ENCODE data around the gene NUB1.

Gene NUB1

DNA sequence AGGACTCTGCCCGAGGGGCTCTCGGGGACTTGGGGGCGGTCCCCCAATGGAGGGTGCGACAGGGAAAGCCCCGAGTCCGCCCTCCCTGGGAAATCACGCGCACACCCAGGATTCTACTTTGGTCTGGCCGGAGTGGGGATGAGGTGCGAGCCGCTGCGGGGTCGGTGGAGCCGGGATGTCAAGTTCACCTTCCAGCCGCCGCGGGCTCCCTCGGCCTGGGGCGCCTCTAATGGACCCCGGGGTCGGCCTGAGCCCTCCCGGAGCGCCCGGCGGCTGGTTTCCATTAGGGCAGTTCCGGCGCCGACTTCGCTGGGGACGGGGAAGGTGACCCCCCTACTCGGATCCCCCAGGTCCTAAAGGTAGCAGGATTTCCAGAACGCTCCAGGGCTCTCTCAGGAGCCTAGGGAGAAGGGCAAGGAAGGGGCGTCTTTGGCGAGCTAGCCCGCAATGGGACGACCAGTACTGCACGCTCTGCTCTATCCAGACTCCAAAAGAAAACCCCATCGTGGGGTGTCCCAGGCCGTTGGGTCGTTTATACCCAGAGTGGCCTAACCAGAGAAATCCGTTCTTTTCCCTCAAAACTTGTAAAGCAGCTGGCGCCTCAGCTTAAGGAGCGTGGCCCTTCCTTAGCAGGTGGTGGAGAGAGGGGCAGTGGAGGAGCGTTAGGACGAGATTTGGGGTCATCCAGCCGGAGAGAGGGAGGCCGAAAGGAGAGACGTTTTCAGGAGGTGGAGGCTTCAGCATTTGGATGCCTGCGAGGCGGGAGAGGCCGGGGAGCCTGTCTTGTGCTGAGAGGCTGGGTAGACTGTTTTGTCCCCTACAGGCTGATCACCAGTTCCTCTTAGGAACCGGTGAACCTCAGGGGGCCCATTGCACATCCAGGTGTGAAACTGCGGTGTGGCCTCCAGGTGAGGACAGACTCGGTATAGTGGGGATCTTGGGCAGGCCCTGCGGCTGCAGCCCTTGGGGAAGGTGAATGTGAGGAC is 69.1 kb downstream of the NUB1 start:
- peak; percentile 53 for DNase-seq
- in situ Hi-C loops (cut with MboI; ENCODE audit: low pct_unique_long_range_greater_than_20kb, low sequenced_read_pairs) = no loop called here

DNA sequence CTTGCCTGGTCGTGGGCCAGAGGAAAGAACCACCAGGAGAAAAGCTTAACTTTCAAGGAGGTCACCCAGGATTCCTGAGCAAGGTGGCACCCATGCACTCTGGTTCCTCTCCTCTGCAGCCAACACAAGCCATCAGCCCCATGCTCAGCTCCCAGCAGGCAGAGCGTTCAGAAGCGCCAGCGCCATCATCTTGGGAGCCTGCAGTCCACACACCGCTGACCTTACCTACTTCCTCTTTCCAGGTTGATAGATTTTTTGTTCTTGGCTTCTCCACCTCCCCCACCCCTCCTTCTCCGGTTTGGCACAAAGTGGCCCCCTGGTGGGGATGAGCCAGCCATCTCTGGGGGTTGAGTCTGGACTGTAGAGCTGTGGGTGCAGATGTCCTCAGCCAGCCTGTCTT is 69.9 kb downstream of the NUB1 start:
- in situ Hi-C loops (cut with MboI; ENCODE audit: low pct_unique_long_range_greater_than_20kb, low sequenced_read_pairs) = no loop called here
- peak; percentile 94 for DNase-seq

DNA sequence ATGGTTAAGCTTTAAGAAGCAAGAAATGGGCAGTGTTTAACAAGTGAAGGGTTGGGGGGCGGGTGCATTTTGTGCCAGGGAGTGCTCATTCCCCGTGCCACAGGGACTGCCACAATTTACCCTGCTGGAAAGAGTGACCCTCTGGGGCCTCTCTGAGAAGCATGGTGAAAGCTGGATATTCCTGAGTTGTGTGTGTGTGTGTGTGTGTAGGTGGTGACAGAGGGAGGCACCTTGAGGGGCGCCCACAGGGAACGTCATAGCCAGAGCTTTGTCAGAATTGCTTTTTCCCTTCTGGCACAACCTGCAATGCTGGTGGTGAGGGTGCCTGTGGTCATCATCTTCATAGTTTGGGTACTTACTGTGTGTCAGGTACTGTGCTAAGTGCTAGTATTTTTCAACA is 70.7 kb downstream of the NUB1 start:
- DNase-seq = no peak
- in situ Hi-C loops (cut with MboI; ENCODE audit: low pct_unique_long_range_greater_than_20kb, low sequenced_read_pairs) = no loop called here

DNA sequence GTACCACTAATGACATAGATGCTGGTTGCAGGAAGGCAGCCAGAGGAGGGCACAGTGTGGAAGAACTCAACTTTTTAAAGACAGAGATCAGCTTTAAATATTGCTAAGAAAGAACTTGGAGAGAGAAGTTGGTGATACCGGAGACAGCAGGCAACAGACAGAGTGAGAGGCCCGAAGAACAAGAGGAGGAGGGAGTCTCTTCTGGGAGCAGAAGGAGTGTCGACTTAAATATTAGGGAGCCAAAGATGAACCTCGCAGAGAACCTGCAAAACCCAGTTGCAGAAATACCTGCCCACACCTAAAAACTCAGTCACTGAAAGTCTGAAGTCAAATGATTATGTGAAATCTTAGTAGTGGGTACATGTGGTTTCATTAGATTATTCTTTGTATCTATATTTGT is 71.6 kb downstream of the NUB1 start:
- in situ Hi-C loops (cut with MboI; ENCODE audit: low pct_unique_long_range_greater_than_20kb, low sequenced_read_pairs) = no loop called here
- DNase-seq = no peak

DNA sequence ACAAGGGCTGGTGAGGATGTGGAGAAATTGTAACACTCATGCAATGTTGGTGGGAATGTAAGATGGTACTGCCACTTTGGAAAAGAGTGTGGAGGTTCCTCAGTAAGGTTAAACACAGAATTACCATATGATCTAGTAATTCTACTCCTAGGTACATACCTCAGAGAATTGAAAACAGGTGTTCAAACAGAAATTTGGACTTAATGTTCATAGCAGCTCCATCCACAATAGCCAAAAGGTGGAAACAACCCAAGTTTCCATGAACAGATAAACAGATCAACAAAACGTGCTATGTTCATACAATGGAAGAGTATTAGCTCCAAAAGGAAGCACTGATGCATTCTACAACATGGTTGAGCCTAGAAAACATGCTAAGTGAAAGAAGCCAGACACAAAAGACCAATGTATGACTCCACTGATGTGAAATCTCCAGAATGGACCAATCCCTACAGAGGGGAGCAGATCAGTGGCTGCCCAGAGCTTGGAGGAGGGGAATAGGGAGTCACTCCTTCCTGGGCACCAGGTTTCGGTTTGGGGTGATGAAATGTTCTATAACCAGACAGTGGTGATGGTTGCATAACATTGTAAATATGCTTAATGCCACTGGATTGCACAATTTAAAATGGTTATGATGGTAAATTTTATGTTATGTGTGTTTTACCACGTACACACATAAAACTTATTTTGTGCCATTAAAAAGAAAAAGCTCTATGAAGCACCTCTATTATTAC is 73.9 kb downstream of the NUB1 start:
- peak; percentile 31 for DNase-seq
- in situ Hi-C loops (cut with MboI; ENCODE audit: low pct_unique_long_range_greater_than_20kb, low sequenced_read_pairs) = no loop called here

DNA sequence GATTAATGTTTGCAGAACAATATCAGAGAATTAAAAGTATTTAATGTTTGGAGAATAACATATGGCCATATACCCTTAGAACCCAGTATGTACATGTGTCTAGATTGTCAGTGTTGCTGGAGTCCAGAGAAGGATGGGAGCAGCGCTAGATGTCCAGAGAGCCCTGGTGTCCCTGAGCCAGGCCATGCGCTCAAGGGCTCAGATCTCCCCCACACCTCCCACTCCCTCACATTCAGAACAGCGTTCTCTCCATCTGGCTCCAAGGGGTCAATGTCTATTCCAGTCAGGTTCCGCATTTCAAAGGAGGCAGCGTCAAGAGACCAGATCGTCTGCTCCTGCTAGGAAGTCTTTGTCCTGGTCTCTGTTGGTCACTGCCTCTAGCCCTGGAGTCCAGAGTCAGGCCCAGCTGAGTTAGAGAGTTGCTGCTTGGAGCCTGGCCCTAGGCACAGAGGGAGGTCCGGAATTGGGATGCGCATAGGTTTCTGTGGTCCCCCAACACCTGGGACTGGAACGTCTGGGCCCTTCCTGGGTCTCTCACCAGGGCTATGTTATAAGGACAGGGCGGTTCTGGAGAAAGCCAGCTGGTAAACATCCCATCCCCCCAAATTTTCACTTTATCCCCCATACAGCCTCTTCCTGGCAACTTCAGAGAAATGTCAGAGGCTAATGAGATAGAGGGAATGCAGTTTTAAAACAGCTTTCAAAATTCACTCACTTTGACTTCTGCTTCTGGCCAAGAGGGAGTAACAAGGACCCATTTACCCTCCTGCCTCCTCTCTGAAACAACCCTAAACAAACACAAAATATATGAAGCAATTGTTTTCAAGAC is 74.7 kb downstream of the NUB1 start:
- no peak for DNase-seq
- in situ Hi-C loops (cut with MboI; ENCODE audit: low pct_unique_long_range_greater_than_20kb, low sequenced_read_pairs) = no loop called here

DNA sequence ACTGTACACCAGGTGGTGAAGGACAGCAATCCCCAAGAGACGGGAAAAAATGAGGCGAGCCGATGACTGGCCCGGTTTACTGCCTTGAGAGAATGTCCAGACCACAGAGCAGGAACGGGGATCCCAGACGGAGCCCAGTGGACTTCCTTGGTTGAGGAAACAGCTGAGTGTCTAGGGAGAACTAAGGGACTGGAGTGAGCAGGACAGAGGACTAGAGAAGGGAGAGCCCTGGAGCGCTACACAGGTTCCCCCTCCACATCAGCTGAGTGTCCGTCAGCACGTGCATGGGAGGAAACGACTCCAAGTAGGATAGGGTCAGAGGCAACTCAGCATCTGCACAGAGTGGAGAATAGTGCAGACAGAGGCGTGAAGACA is 75.3 kb downstream of the NUB1 start:
- no peak for DNase-seq
- in situ Hi-C loops (cut with MboI; ENCODE audit: low pct_unique_long_range_greater_than_20kb, low sequenced_read_pairs) = no loop called here

DNA sequence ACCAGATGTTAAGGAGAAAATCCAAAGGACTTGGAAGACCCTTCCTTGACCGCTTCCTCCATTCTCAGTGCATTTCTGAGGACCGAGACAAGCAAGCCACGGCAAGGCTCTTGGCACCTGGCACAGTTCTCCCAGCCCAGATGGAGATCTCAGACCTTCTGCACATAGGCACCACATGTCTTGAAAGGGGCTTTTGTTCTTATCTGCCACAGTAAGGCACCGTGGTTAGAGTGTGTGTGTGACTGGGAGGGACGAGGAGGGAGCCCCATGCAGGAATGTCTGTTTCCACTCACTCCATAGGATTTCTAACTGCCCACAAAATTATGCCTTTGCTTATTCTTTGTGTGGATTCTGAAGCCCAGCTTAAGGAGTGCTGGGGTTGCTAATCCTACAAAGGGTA is 78.5 kb downstream of the NUB1 start:
- in situ Hi-C loops (cut with MboI; ENCODE audit: low pct_unique_long_range_greater_than_20kb, low sequenced_read_pairs) = no loop called here
- DNase-seq = no peak

DNA sequence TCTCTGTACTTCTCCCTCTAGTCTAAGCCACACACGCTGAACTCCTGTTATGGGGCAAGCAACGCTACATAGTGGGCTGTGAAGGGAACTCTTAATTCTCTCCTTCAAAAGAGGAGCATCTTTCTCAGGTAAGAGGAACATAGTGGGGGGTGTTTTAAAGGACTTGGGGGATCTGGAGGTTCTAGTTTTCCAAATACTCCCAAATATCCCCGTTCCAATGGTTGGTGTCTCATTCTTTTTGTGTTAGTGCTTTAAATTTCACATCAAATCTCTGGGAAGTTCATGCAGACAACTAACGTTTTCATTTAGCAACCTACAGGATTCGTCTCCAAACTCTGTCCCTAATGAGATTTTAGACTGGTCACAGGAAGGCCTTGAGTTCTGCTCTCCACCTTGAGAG is 80.6 kb downstream of the NUB1 start:
- in situ Hi-C loops (cut with MboI; ENCODE audit: low pct_unique_long_range_greater_than_20kb, low sequenced_read_pairs) = no loop called here
- no peak for DNase-seq

DNA sequence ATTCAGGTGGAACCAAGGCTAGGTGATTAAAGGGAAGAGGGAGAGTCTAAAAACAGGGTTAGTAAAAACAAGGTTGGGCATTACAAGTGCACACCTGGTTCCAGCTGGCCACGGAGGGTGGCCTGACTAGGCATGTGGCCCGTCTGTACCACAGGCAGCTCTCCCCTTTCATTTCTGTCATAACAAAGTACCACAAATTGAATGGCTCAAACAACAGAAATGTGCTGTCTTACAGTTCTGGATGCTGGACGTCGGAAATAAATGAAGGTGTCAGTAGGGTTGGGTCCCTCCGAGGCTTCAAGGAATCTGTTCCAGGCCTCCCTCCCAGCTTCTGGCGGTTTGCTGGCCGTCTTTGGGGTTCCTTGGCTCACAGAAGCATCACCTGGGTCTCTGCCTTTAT is 81.6 kb downstream of the NUB1 start:
- DNase-seq = no peak
- in situ Hi-C loops (cut with MboI; ENCODE audit: low pct_unique_long_range_greater_than_20kb, low sequenced_read_pairs) = no loop called here

DNA sequence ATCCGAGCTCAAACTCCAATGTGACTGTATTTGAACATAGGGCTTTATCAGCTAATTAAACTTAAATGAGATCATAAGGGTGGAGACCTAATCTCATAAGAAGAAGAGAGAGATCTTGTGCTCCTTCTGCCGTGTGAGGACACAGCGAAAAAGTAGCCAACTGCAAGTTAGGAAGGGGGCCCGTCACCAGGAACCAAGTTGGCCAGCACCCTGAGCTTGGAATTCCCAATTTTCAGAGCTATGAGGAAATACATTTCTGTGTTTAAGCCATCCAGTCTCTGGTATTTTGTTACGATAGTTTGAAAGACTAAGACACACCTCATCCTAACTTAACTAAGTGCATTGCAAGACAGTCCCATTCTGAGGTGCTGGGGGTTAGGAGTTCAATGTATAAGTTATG is 82.3 kb downstream of the NUB1 start:
- DNase-seq = no peak
- in situ Hi-C loops (cut with MboI; ENCODE audit: low pct_unique_long_range_greater_than_20kb, low sequenced_read_pairs) = no loop called here

DNA sequence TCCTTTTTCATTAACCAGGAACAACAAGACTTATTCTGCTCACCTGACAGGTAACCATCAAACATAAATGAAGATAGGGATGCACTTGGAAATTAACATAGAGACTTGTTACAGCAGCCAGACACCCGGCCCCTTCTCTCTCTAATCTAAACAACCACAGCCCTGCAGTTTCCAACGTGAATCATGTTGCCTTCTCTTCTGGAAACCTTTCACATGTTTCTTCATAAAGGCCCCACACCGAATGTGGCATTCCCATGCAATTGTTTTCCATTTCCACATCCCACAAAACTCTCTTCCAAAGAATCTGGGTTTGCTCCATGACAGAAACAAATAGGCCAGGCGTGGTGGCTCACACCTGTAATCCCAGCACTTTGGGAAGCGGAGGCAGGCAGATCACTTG is 83.2 kb downstream of the NUB1 start:
- in situ Hi-C loops (cut with MboI; ENCODE audit: low pct_unique_long_range_greater_than_20kb, low sequenced_read_pairs) = no loop called here
- DNase-seq = no peak

DNA sequence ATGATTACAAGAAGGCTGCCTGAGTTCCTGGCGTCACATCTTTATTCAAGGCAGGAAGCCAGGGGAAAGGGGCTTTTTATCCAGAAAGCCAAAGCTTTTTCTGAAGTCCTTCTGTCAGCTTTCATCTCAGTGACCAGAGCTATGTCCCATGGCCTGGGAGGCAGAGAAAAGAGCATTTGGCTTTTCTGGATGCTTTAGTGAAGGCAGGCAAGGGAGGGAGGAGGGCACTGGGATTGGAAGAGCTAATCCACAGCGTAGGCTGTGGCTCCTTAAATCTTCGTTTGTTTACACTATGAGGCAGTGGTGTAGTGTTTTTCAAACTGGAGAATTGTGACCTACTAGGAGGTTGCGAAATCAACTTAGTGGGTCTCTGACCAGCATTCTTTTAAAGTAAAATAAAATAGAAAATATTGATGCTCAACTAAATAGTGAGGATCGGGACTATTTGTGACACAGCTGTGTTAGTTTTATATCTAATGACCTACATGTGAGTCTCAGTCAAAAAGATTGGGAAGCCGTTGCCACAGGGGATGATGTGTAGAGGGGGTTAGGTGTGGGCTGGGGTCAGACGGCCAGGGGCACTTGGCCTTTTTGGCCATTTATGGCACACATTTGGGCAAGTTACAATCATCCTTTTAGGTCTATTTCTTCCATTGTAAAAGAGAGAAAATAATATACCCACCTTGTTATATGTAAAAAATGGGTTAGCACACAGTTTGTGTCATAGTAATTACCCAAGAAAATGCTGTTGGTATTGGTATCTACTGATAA is 84.2 kb downstream of the NUB1 start:
- no peak for DNase-seq
- in situ Hi-C loops (cut with MboI; ENCODE audit: low pct_unique_long_range_greater_than_20kb, low sequenced_read_pairs) = no loop called here

DNA sequence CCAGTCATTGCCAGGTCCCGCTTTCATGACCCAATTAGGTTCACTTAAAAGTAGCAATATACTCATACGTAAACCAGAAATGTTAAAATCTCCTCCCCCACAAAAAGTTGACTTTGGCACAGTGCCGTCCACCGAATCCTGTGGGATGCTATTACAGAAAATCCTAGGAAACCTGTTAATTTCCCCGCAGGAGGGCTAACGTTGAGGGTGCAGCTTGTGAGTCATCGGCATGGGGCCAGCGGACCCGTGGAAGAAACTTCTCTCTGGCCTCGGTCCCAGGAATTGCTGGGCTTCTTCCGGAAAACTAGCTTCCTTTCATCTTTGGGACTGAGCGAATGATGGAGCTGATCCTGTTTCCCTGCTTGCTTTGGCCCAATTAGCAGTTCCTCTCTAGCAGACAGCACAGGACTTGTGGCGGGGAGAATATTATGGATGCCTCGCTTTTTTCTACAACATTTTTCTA is 84.9 kb downstream of the NUB1 start:
- no peak for DNase-seq
- in situ Hi-C loops (cut with MboI; ENCODE audit: low pct_unique_long_range_greater_than_20kb, low sequenced_read_pairs) = no loop called here

DNA sequence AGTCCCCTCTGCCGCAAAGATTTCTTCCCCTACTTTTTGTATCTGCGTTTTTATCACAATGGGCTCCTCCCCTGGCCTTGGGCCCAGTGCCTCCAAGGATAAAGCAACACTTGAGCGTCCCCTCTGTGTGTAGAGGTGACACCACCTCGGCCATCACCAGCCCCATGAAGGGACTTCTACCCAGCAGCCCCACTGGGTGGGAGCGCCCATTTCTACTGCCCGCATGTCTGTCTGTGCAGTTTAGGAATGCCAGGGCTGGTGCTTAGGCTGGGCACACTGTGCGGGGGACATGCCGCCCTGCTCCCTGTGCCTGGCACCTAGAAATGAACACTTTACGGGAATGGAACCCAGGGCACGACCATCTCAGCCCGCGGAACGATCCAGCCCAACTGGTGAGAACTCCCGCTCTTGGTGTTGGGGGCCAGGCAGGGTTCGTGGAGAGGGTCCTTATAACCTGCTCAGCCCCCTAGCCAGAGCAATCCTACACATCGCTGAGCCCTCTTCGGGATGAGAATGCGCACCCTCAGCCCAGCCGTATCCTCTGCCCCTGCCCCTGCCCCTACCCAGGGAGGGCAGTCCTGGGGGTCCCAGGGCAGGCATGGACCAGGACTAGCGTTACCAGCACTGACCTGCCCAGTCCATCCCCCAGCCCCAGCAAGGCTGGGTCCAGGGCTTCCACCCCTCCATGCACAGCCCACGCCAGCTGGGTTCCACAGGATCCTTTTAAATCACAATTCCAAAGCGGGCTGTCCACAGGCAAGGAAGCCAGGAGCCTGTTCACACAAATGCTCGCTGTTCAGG is 85.5 kb downstream of the NUB1 start:
- in situ Hi-C loops (cut with MboI; ENCODE audit: low pct_unique_long_range_greater_than_20kb, low sequenced_read_pairs) = no loop called here
- DNase-seq = no peak

DNA sequence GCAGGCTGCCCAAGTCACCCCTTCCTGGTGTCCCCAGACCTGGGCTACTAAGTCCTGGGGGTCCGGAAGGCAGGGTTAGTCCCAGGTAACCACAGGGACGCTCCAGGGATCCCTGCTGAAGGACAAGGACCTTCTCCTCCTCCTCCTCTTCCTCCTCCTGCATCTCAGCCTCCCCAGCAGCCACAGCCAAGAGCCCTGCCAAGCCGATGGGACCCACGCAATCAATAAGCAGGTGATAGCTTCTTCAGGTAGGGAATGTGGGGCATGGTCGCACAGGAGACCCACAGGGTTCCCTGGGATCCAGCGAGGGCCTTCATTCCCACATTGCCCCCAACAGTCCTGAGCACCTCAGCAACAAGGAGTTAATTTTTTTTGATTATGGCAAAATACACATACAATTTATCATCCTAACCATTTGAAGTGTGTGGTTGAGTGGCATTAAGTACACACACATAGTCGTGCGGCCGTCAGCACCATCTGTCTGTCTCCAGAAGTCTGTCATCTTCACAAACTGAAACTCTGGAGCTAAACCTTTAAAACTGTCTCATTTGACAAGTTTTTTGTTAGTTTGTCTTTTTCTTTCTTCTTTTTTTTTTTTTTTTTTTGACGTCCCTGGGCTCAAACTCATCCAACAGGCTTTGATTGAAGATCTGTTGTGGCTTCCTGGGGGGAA is 86.2 kb downstream of the NUB1 start:
- DNase-seq = no peak
- in situ Hi-C loops (cut with MboI; ENCODE audit: low pct_unique_long_range_greater_than_20kb, low sequenced_read_pairs) = no loop called here

All from KBM-7 (cell line).